ENCODE measurements around the gene NSMF.

- TF ChIP-seq CTCF (IDR thresholded peaks at IDR 0.05; ENCODE audit: control extremely low read depth in 1 of 3, insufficient read depth in 1 of 3, low read depth in 1 of 3, low read length in 3 of 3) (no peak), SRF (IDR thresholded peaks at IDR 0.05; ENCODE audit: low read depth, low read length) (no peak), ATF3 (IDR thresholded peaks at IDR 0.05; ENCODE audit: insufficient read depth, low read depth, low read length) (no peak), POLR2A (IDR thresholded peaks at IDR 0.05; ENCODE audit: control extremely low read depth in 1 of 2, low read depth in 2 of 2, low read length in 2 of 2) (no peak), CBX8 (IDR thresholded peaks at IDR 0.05; ENCODE audit: borderline replicate concordance, low read depth, low read length) (no peak), SUZ12 (IDR thresholded peaks at IDR 0.05; ENCODE audit: low read length) (no peak), CHD2 (IDR thresholded peaks at IDR 0.05; ENCODE audit: low read length) (no peak), E2F6 (IDR thresholded peaks at IDR 0.05) (no peak), RAD21 (IDR thresholded peaks at IDR 0.05 in 1 of 2, conservative IDR thresholded peaks at IDR 0.05 in 1 of 2; ENCODE audit: low read depth in 2 of 2, low read length in 2 of 2) (no peak), TBP (IDR thresholded peaks at IDR 0.05; ENCODE audit: low read depth, low read length) (no peak), POLR2AphosphoS5 (IDR thresholded peaks at IDR 0.05; ENCODE audit: low read depth, low read length) (no peak), TAF1 (IDR thresholded peaks at IDR 0.05; ENCODE audit: low read depth, low read length) (no peak)
Measured at GRCh38 chr9:137397675-137398423, 61.3 kb downstream of the NSMF start.

All from H1 (cell line).